Naive thymus-derived CD4-positive, alpha-beta T cell (primary cell): ENCODE measurements around the gene PROSER3. TPM values are rescaled to one million over a fixed set of nuclear protein-coding genes. Genes with fewer than 3 reads are reported as not detected.

ENCODE experiments used
- ATAC-seq: fragments of 150-1000 bp; cut with Tn5 transposase; 2 replicates; pipeline ENCODE4 v1.10.0; 2021; ENCODE audit warnings: mild to moderate bottlenecking, moderate library complexity
- CTCF ChIA-PET: fragments of 350-600 bp; sonication (Branson Sonifier 250); formaldehyde crosslinking; loops from one replicate; lab custom pipeline; 2021; ENCODE audit warnings: antibody characterized with exemption; lab: Charles Lee
- POLR2A ChIA-PET: fragments of 350-600 bp; sonication (Branson Sonifier 250); formaldehyde crosslinking; loops from one replicate; lab custom pipeline; 2021; ENCODE audit warnings: antibody characterized with exemption, inconsistent platforms; lab: Charles Lee
- DNase-seq, 9 donors: peaks; one replicate each; pipeline versions ENCODE4 v3.0.0 to v3.0.0-alpha.2; 2020 to 2022; ENCODE audit warnings: mixed read lengths in 1 of 9
- H3K27ac ChIP-seq: one replicate; pipeline ENCODE4 v1.7.0; 2013; ENCODE audit warnings: mild to moderate bottlenecking, low read depth, low read length, moderate library complexity
- H3K27me3 ChIP-seq, 2 donors: one replicate each; pipeline ENCODE4 v1.7.0; 2013; ENCODE audit warnings: low read length in 2 of 2, mild to moderate bottlenecking in 2 of 2, moderate library complexity in 2 of 2; ENCODE audit not compliant: control insufficient read depth in 2 of 2, insufficient read depth in 2 of 2
- H3K36me3 ChIP-seq, 3 experiments: 1 replicate in 2 of 3; 2 replicates in 1 of 3; pipeline ENCODE4 v1.7.0; 2013; ENCODE audit warnings: low read length in 3 of 3, mild to moderate bottlenecking in 3 of 3, moderate library complexity in 1 of 3; ENCODE audit not compliant: insufficient read depth in 3 of 3, control insufficient read depth in 2 of 3
- H3K4me1 ChIP-seq, 2 donors: one replicate each; pipeline ENCODE4 v1.7.0; 2013; ENCODE audit warnings: low read length in 2 of 2, mild to moderate bottlenecking in 2 of 2, moderate library complexity in 1 of 2; ENCODE audit not compliant: control insufficient read depth in 2 of 2, insufficient read depth in 2 of 2
- H3K4me3 ChIP-seq: 2 replicates; pipeline ENCODE4 v1.7.0; 2013; ENCODE audit warnings: mild to moderate bottlenecking, low read length
- H3K9me3 ChIP-seq, 3 experiments: 1 replicate in 2 of 3; 2 replicates in 1 of 3; pipeline ENCODE4 v1.7.0; 2013; ENCODE audit warnings: low read length in 3 of 3; ENCODE audit not compliant: control insufficient read depth in 2 of 3
- H3K27ac Mint-ChIP-seq, 9 donors: one replicate each; pipeline ENCODE4 v1.8.0; 2020 to 2022; ENCODE audit warnings: mixed read lengths in 9 of 9, mild to moderate bottlenecking in 8 of 9, moderate library complexity in 5 of 9, inconsistent platforms in 2 of 9
- H3K27me3 Mint-ChIP-seq, 5 donors: one replicate each; pipeline ENCODE4 v1.8.0; 2021 to 2022; ENCODE audit warnings: mixed read lengths in 5 of 5, mild to moderate bottlenecking in 1 of 5
- H3K36me3 Mint-ChIP-seq, 5 donors: one replicate each; pipeline ENCODE4 v1.8.0; 2020 to 2022; ENCODE audit warnings: mixed read lengths in 5 of 5, mild to moderate bottlenecking in 3 of 5, inconsistent platforms in 1 of 5
- H3K4me1 Mint-ChIP-seq, 7 donors: one replicate each; pipeline ENCODE4 v1.8.0; 2020 to 2022; ENCODE audit warnings: mixed read lengths in 7 of 7, mild to moderate bottlenecking in 3 of 7, inconsistent platforms in 1 of 7
- H3K4me3 Mint-ChIP-seq, 10 donors: one replicate each; pipeline ENCODE4 v1.8.0; 2020 to 2022; ENCODE audit warnings: mild to moderate bottlenecking in 10 of 10, mixed read lengths in 10 of 10, moderate library complexity in 6 of 10, inconsistent platforms in 2 of 10
- H3K9me3 Mint-ChIP-seq, 11 donors: one replicate each; pipeline ENCODE4 v1.8.0; 2020 to 2022; ENCODE audit warnings: mixed read lengths in 11 of 11, mild to moderate bottlenecking in 4 of 11, inconsistent platforms in 1 of 11, moderate library complexity in 1 of 11
- intact Hi-C, 2 donors: fragments of 100-400 bp; cut with micrococcal nuclease; formaldehyde crosslinking; loops; one replicate each; pipeline ENCODE4 v1.15.1; 2023
- polyA plus RNA-seq, 2 donors: library from polyadenylated mRNA; unstranded; fragments of 300-500 nt; fragmentation: Illumina TruSeq; gene quantifications; one replicate each; pipeline ENCODE4 v1.2.3, GENCODE V29; 2021
- total RNA-seq, 6 experiments: library from RNA in 5 of 6; stranded (reverse) in 5 of 6; gene quantifications; 1 replicate in 5 of 6; 2 replicates in 1 of 6; pipeline ENCODE4 v1.2.3 and lab custom pipeline; 2021 to 2026

The PROSER3 gene
- total and polyA plus RNA-seq, 7 experiments from 2014 or later: 5.4 to 47.3 (median 36.4) TPM

GRCh38 chr19:35754370-35755130 is 3.4 kb upstream of the PROSER3 start:
- Histone ChIP-seq H3K4me3 (no peak overlapping the region), H3K36me3 (peaks cover 0 to 31% (median 0%) of the 10 kb centered on the region in 3 experiments), H3K27ac (no peak overlapping the region), H3K27me3 (peaks cover 0 to 4% of the 10 kb centered on the region in 2 donors), H3K4me1 (peaks cover 10 to 32% of the 10 kb centered on the region in 2 donors), H3K9me3 (no peaks in the 10 kb centered on the region)
- ATAC-seq (no peak), DNase-seq (no peak)
- Mint-ChIP-seq H3K4me3 (peak overlapping the region in 7 of 10 donors; percentile 30 to 92 (median 64)), H3K27ac (no peak overlapping the region), H3K27me3 (peaks cover 0 to 12% (median 5%) of the 10 kb centered on the region in 5 donors), H3K9me3 (peaks cover 0 to 4% (median 0%) of the 10 kb centered on the region in 11 donors), H3K4me1 (peaks cover 13 to 43% (median 33%) of the 10 kb centered on the region in 7 donors), H3K36me3 (peaks cover 0 to 15% (median 5%) of the 10 kb centered on the region in 5 donors)
- CTCF ChIA-PET: interaction anchor here (0.5 kb wide), 1 partner anchor 61 kb away, joined by 3 read pairs; no protein-coding TSS in a partner anchor
- intact Hi-C loops: no loop called here
- POLR2A ChIA-PET: interaction anchor here (0.6 kb wide), 1 partner anchor 11 kb away, joined by 3 read pairs; no protein-coding TSS in a partner anchor

DNA sequence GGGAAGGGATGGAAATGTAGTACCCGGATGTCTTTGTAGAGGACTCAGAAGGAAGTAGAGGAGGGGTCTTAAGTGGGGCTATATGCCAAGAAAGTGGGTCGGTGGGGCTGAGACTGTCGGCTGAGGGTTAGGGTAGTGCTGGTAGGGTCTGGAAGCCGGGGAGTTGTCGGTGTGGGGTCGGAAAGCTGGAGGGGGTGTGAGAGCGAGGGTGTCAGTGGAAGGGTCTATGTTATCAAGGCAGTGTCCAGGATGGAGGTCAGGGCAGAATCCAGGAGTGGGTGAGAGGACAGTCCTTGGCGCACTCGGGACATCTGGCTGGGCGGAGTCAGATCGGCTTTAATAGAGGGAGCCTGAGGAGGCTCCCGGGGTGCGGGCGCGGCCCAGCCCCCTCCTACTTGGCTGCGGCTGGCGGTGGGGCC is 2.8 kb upstream of the PROSER3 start:
- peaks cover 0 to 34% (median 0%) of the 10 kb centered on the region in 3 experiments for H3K36me3 ChIP-seq
- peaks cover 0 to 4% of the 10 kb centered on the region in 2 donors for H3K27me3 ChIP-seq
- ChIA-PET CTCF (no interaction called here), POLR2A (interaction anchor here (2.7 kb wide), 1 partner anchor 10 kb away, joined by 18 read pairs; the partner anchor contains the start of genes PSENEN and U2AF1L4)
- Mint-ChIP-seq H3K36me3 (peaks cover 0 to 15% (median 5%) of the 10 kb centered on the region in 5 donors), H3K4me1 (peaks cover 13 to 42% (median 33%) of the 10 kb centered on the region in 7 donors), H3K27me3 (peaks cover 0 to 12% (median 5%) of the 10 kb centered on the region in 5 donors), H3K9me3 (peaks cover 0 to 4% (median 0%) of the 10 kb centered on the region in 11 donors), H3K27ac (no peak overlapping the region), H3K4me3 (peak overlapping the region; percentile 30 to 92 (median 58))
- intact Hi-C loops: no loop called here
- ATAC-seq (no peak), DNase-seq (no peak)
- no peak overlapping the region for H3K27ac ChIP-seq
- no peak overlapping the region for H3K4me3 ChIP-seq
- no peaks in the 10 kb centered on the region for H3K9me3 ChIP-seq
- H3K4me1 ChIP-seq: peaks cover 10 to 35% of the 10 kb centered on the region in 2 donors

- peaks cover 0 to 12% (median 5%) of the 10 kb centered on the region in 5 donors for H3K27me3 Mint-ChIP-seq
- H3K4me3 Mint-ChIP-seq: peak overlapping the region; percentile 41 to 92 (median 74)
- Histone ChIP-seq H3K9me3 (no peaks in the 10 kb centered on the region), H3K4me3 (no peak overlapping the region), H3K4me1 (peaks cover 10 to 35% of the 10 kb centered on the region in 2 donors), H3K27me3 (peaks cover 0 to 4% of the 10 kb centered on the region in 2 donors), H3K27ac (no peak overlapping the region), H3K36me3 (peaks cover 0 to 35% (median 0%) of the 10 kb centered on the region in 3 experiments)
- POLR2A ChIA-PET: interaction anchor here (2.3 to 2.7 kb wide), 2 partner anchors 8 to 11 kb away, joined by 17 to 18 read pairs; partner anchors contain the start of genes LIN37, PSENEN and U2AF1L4
- peaks cover 0 to 4% (median 0%) of the 10 kb centered on the region in 11 donors for H3K9me3 Mint-ChIP-seq
- ATAC-seq (no peak), DNase-seq (peak in 8 of 9 donors; percentile 44 to 63 (median 56))
- CTCF ChIA-PET: no interaction called here
- peaks cover 0 to 15% (median 5%) of the 10 kb centered on the region in 5 donors for H3K36me3 Mint-ChIP-seq
- intact Hi-C loops: no loop called here
- peak overlapping the region in 5 of 9 donors; percentile 17 to 54 (median 38) for H3K27ac Mint-ChIP-seq
- H3K4me1 Mint-ChIP-seq: peaks cover 13 to 42% (median 33%) of the 10 kb centered on the region in 7 donors
These were observed 2.2 kb upstream of the PROSER3 start for GRCh38 chr19:35755550-35756376.

- no peak for DNase-seq
- Histone ChIP-seq H3K36me3 (peaks cover 0 to 38% (median 0%) of the 10 kb centered on the region in 3 experiments), H3K4me3 (peak within 1 kb of the TSS; percentile 99), H3K27me3 (peaks cover 0 to 4% of the 10 kb centered on the region in 2 donors), H3K4me1 (peaks cover 10 to 35% of the 10 kb centered on the region in 2 donors), H3K27ac (no peak within 1 kb of the TSS), H3K9me3 (no peaks in the 10 kb centered on the region)
- Mint-ChIP-seq H3K36me3 (peaks cover 0 to 20% (median 5%) of the 10 kb centered on the region in 5 donors), H3K4me3 (peak within 1 kb of the TSS; percentile 92 to 100 (median 96)), H3K27ac (peak within 1 kb of the TSS; percentile 89 to 99 (median 95)), H3K9me3 (peaks cover 0 to 4% (median 0%) of the 10 kb centered on the region in 11 donors), H3K4me1 (peaks cover 13 to 42% (median 33%) of the 10 kb centered on the region in 7 donors), H3K27me3 (peaks cover 0 to 12% (median 5%) of the 10 kb centered on the region in 5 donors)
- ChIA-PET POLR2A (interaction anchor here (0.7 to 2.7 kb wide), 5 partner anchors 8 to 45 kb away, joined by 3 to 18 read pairs (median 9); partner anchors contain the start of genes IGFLR1, LIN37, PSENEN and U2AF1L4), CTCF (no interaction called here)
- ATAC-seq: no peak
- intact Hi-C loops: no loop called here
These were observed 1.4 kb upstream of the PROSER3 start, which contains the start of gene HSPB6 for GRCh38 chr19:35756377-35757230. Gene HSPB6 (minus strand): TSS chr19:35757029. CDS start chr19:35757008, 21 bp downstream.

DNA sequence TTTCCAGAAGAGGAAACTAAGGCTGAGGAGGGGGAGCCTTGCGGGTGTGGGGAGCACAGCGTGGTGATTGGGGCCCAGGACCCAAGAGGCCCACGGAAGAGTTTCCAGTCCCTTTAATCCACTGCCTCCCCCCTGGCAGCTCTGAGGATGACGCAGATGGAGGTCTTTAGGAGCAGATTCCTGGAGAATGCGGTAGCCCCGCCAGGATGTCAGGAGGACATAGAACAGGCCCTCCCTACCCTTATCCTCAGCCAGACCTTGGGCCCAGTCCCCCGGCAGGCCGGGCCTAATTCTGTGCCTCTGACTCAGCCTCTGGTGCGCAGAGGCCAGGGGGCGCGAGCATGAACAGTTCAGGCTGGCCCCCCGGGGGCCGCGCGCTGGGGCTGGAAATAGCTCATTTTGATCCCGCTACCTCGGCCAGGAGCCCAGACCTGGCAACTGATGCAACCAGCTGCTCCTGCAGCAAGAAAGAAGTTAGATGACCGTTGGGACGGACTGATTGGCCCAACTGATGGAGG is 686 bp upstream of the PROSER3 start:
- intact Hi-C loops: no loop called here
- ChIA-PET CTCF (no interaction called here), POLR2A (interaction anchor here (0.6 to 2.7 kb wide), 5 partner anchors 9 to 358 kb away, joined by 3 to 18 read pairs (median 9); partner anchors contain the start of genes IGFLR1, LIN37, POLR2I and PSENEN)
- H3K36me3 Mint-ChIP-seq: peaks cover 0 to 25% (median 5%) of the 10 kb centered on the region in 5 donors
- DNase-seq: peak in 3 of 9 donors; percentile 25 to 54 (median 28)
- Histone ChIP-seq H3K36me3 (peaks cover 0 to 40% (median 4%) of the 10 kb centered on the region in 3 experiments), H3K9me3 (no peaks in the 10 kb centered on the region), H3K27me3 (peaks cover 0 to 4% of the 10 kb centered on the region in 2 donors), H3K4me1 (peaks cover 10 to 35% of the 10 kb centered on the region in 2 donors), H3K27ac (no peak overlapping the region), H3K4me3 (peak overlapping the region; percentile 99)
- peaks cover 13 to 42% (median 37%) of the 10 kb centered on the region in 7 donors for H3K4me1 Mint-ChIP-seq
- H3K27me3 Mint-ChIP-seq: peaks cover 0 to 12% (median 5%) of the 10 kb centered on the region in 5 donors
- H3K9me3 Mint-ChIP-seq: peaks cover 0 to 4% (median 0%) of the 10 kb centered on the region in 11 donors
- no peak for ATAC-seq
- H3K4me3 Mint-ChIP-seq: peak overlapping the region; percentile 92 to 100 (median 96)
- peak overlapping the region in 8 of 9 donors; percentile 51 to 99 (median 92) for H3K27ac Mint-ChIP-seq
